Stimulated activated CD8-positive, alpha-beta memory T cell treated with anti-CD3 and anti-CD28 coated beads, Interleukin-12 subunit alpha, Interleukin-12 subunit beta, amount 100 ng/mL, for 1 hour (primary cell): ENCODE data around the gene ARMCX2.
"Not testable (repeated sequence)": the region's sequence is repeated elsewhere in the genome, so short reads cannot be mapped to it uniquely, and the experiment has no call there.

Experiments used
- DNase-seq: peaks from one replicate; pipeline ENCODE4 v3.0.0-alpha.2; 2020; ENCODE audit warnings: low read depth

ARMCX2 gene

GRCh38 chrX:101659601-101660063 lies at the start of gene ARMCX2:
ARMCX2 (minus strand) TSS chrX:101659850; CDS start chrX:101657588, 2,262 bp downstream.
- no peak for DNase-seq

GRCh38 chrX:101709384-101709783 lies 49.7 kb upstream of the ARMCX2 start:
- no peak for DNase-seq

DNA sequence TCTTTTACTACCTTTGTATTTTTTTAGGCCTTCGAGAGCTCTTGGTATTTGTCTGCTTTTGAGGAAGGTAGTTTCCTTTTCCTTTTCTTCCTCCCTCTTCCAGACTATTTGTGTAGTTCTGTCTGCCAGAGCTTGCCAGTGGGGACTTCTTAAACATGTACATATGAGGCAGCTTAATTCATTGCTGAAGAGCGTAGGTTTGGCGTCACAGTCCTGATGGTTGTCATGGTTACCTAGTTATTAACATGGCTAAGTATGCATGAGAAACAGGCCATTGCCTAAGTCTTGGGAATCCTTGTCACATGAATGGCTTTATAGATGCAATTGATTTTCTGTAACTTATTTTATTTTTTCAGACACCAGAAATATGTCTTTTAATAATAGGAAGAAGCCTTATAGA lies 48.5 kb upstream of the ARMCX2 start:
- DNase-seq, result no peak

DNA sequence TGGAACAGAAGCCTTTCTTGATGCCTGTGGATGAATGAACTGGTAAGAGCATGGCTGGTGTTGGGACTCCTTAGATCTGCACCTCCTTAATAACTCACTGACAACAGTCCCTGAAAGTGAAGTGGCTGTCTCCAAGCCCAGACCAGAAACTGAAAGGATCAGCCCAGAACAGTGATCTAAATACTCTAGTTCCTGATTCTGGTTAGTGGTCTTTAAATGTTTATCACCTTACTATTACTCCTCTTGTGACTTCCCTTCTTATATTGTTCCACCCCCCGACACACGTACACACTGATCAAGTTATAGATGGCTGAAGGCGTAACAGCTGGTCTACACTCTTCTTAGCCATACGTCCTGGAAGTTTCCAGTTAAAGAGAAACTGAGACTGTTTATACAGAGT lies 33.8 kb upstream of the ARMCX2 start:
- DNase-seq, result no peak

GRCh38 chrX:101691835-101692234 lies 32.2 kb upstream of the ARMCX2 start:
- DNase-seq, result no peak

- DNase-seq, result no peak
Measured at GRCh38 chrX:101686574-101686973, 26.9 kb upstream of the ARMCX2 start.

DNA sequence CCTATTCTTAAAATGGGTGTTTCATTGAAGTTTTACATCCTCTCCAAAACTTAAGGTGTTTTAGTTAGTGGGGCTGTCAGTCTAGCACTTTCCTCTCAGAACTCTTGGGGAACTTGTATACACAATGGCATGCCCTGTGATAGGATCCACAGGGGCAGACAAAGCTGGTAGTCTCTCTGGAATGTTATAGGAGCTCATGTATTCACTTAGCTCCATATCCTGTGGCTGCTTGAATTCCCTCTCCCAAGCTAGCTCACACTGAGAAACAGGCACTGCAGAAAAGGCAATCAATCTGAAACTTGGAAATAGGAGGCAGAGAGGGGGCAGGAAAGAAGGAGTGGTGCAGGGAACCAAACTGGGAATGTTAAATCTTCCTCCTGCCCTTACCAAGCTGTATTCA lies 26.3 kb upstream of the ARMCX2 start:
- no peak for DNase-seq

DNA sequence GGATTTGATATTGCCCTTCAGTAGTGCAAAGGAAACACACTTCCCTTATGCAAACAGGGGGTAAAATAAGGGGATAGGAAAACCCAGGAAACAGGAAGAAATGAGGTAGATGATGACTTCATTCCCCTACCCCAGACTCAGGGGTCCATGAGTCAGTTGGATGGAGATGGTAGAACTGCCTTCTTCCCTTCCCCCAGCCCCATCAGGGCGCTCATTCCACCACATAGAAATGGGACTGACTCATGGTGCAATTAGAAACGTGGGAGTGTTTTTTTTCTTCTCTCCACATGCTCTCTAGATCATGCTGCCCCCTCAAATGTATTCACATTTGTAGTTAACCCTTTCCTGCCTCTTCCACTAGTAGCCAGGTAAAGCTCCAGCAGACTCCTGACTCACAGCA lies 23.1 kb upstream of the ARMCX2 start:
- DNase-seq, result no peak

DNA sequence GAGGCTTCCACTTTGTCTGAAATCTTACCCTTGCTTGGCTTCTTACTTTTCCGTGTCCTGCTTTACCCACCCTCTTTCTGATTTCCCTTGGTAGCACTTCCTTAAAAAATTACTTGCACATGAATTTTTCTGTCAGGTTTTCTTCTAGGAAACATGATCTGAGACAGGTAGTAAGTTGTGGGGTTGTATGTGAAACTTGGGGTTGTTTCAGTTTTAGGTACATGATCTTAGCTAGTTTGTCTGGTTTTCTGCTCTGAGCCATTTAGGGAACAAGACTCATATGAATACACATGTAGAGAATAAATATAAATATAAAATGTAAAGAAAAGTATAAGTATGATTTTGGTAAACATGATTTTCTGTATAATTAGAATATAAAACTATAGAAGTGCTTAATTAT lies 17.4 kb upstream of the ARMCX2 start:
- no peak for DNase-seq

DNA sequence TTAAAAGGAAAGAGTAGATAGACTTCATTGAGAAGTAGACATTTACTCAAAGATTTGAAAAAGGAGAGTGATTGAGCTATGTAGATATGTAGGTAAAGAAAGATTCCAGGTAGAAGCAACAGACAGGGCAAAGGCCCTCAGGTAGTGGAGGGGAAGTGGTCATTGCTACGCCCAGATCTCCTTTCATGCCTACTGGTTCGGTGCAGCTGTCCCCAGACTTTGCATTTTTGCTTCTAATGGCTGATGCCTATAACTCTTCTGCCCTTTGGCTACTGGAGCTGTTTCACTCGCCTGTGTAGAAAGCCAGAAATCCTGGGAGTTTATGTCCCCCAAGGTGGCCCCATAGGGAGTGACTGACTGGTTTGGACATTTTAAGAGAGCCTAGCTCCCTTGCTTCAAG lies 16.9 kb upstream of the ARMCX2 start:
- DNase-seq, result no peak

DNA sequence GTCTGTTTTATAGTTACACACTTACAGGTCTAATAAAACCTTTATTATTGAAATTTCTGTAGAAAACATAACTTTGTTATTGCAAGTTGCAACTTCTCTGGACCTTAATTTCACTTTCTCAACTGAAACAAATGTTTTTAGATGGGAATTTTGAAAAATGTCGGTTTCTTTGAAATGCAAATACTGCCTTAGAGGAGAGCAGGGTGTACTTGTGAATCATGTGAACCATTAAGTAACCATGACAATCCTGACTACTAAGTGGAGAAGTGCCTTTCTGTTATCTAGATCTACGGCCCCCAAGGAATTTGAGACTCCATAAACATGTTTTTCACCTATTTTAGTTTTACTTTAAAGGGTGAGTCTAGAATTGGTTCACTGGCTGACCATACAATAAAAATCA lies 8.5 kb upstream of the ARMCX2 start:
- no peak for DNase-seq

- peak; percentile 33 for DNase-seq
Measured at GRCh38 chrX:101658661-101659491, 774 bp downstream of the ARMCX2 start.

- no peak for DNase-seq
Measured at GRCh38 chrX:101657495-101657894, 2.2 kb downstream of the ARMCX2 start.

DNA sequence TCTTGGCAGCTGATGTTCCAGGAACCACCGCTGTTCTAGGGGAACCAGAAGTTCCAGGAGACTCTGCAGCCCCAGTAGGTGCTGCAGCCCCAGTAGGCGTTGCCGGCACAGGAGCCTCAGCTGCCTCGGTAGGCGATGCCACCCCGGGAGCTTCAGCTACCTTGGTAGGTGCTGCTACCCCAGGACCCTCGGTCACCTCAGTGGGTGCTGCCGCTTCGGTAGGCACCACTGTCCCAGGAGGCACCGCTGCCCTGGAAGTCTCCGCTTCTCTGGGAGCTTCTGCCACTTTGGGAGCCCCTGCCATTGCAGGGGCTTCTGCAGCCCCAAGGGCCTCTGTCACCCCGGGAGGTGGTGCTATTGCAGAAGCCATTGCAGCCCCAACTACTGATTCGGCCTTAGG lies 2.8 kb downstream of the ARMCX2 start:
- DNase-seq, result no peak

DNA sequence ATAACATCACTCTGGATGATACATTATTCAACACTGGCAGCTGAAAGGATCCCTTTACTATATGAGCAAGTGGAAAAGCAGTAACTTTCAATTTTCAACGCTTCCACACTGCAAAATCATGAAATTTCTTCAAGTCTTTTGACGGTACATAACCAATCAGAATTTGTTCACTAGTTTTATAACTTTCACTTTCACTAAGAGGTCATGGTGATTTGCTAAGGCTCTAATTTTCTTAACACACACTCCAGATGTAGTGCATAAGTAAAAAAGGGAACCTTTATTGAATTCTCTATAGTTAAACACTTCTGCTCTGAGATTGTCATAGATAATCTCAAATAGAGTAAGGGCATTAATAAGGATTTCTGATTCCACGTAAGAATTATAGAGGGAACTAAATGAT lies 4.1 kb downstream of the ARMCX2 start:
- no peak for DNase-seq

GRCh38 chrX:101647716-101648115 lies 11.9 kb downstream of the ARMCX2 start:
- DNase-seq, result not testable (repeated sequence)

DNA sequence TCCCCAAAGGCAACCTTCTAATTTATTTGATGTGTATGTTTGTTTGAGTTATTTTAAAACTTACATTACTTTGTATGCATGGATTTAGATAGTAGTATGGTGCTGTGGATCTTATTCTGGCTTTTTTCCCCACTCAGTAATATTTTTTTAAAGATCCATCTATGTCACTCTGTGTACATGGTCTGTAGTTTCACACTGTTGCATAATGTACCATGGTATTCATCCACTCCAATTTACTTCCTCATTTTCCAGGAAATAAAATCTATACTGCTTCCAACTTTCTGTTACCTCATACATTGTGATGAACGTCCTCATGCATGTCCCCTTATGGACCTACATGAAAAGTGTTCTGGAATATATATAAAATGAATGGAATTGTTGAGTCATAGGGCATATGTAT lies 17.6 kb downstream of the ARMCX2 start:
- DNase-seq, result no peak

GRCh38 chrX:101639583-101639982 lies 20.1 kb downstream of the ARMCX2 start:
- no peak for DNase-seq

DNA sequence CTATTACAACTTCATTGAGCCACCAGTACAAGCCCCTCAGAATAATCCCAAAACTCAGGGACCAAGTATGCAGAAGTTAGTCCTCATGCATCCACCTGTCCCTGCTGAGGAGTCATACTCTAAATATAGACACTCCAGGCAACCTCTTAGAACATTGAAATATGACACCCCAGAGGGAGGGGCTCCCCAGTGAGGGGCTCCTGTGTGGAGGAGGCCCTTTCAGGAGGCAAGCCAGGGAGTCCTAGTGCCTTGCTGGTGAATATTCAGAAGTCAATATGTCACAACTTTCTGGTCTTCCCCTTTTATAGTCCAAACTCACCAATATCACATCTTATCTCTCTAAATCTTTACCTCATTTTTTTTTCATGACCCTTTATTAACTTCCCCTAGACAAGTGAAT lies 40.3 kb downstream of the ARMCX2 start:
- DNase-seq, result no peak

GRCh38 chrX:101617211-101618191 lies 42.1 kb downstream of the ARMCX2 start, which contains the start of gene ARMCX6:
ARMCX6 (minus strand) TSS chrX:101618000; CDS start chrX:101616620, 1,380 bp downstream.
- DNase-seq, result peak; percentile 50

DNA sequence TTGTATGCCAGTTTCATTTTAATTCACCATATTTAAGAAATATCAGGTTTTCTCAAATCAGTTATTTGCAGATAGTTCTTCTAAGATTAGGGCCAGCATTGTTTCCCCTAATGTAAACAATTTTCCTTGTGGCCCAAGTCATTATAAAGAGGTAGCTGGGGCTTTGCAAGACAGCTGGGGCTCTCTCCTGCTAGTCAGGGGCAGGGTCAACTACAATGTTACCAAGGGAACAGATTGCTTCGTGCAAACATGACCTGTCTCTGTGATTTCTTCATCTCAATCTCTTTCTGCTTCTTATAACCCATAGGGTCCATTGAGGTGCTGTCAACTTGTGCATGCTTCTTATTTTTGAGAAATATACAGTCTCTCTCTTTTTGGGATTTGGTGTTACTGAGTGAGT lies 53.9 kb downstream of the ARMCX2 start:
- DNase-seq, result no peak
